ENCODE measurements around the gene NSFL1C.

The NSFL1C gene

GRCh38 chr20:1472556-1473245 is 6.1 kb upstream of the NSFL1C start:
- Histone ChIP-seq H3K36me3 (ENCODE audit: control insufficient read depth, insufficient read depth, low read length) (no peaks in the 10 kb centered on the region), H3K4me3 (ENCODE audit: insufficient read depth, low read depth, low read length, poor library complexity, severe bottlenecking) (no peak overlapping the region), H3K4me1 (ENCODE audit: control insufficient read depth, insufficient read depth, low read length, poor library complexity, severe bottlenecking) (no peaks in the 10 kb centered on the region), H3K27ac (ENCODE audit: insufficient read depth, low read length, poor library complexity, severe bottlenecking) (no peak overlapping the region), H3K27me3 (replicated peaks; ENCODE audit: control insufficient read depth, insufficient read depth, low read length, poor library complexity, severe bottlenecking) (no peaks in the 10 kb centered on the region), H3K9me3 (ENCODE audit: control insufficient read depth, low read length) (no peaks in the 10 kb centered on the region)
- DNase-seq, result no peak

GRCh38 chr20:1471242-1471641 is 4.6 kb upstream of the NSFL1C start:
- Histone ChIP-seq H3K4me3 (ENCODE audit: insufficient read depth, low read depth, low read length, poor library complexity, severe bottlenecking) (no peak overlapping the region), H3K27me3 (replicated peaks; ENCODE audit: control insufficient read depth, insufficient read depth, low read length, poor library complexity, severe bottlenecking) (no peaks in the 10 kb centered on the region), H3K36me3 (ENCODE audit: control insufficient read depth, insufficient read depth, low read length) (no peaks in the 10 kb centered on the region), H3K27ac (ENCODE audit: insufficient read depth, low read length, poor library complexity, severe bottlenecking) (no peak overlapping the region), H3K4me1 (ENCODE audit: control insufficient read depth, insufficient read depth, low read length, poor library complexity, severe bottlenecking) (peaks cover 4% of the 10 kb centered on the region), H3K9me3 (ENCODE audit: control insufficient read depth, low read length) (no peaks in the 10 kb centered on the region)
- DNase-seq, result no peak

GRCh38 chr20:1469925-1470571 is 3.4 kb upstream of the NSFL1C start:
- Histone ChIP-seq H3K4me3 (ENCODE audit: insufficient read depth, low read depth, low read length, poor library complexity, severe bottlenecking) (no peak overlapping the region), H3K36me3 (ENCODE audit: control insufficient read depth, insufficient read depth, low read length) (no peaks in the 10 kb centered on the region), H3K27ac (ENCODE audit: insufficient read depth, low read length, poor library complexity, severe bottlenecking) (no peak overlapping the region), H3K4me1 (ENCODE audit: control insufficient read depth, insufficient read depth, low read length, poor library complexity, severe bottlenecking) (peaks cover 15% of the 10 kb centered on the region), H3K9me3 (ENCODE audit: control insufficient read depth, low read length) (no peaks in the 10 kb centered on the region), H3K27me3 (replicated peaks; ENCODE audit: control insufficient read depth, insufficient read depth, low read length, poor library complexity, severe bottlenecking) (no peaks in the 10 kb centered on the region)
- no peak for DNase-seq

GRCh38 chr20:1469306-1469905 is 2.8 kb upstream of the NSFL1C start:
- H3K4me1 ChIP-seq (ENCODE audit: control insufficient read depth, insufficient read depth, low read length, poor library complexity, severe bottlenecking), result peaks cover 17% of the 10 kb centered on the region
- H3K27me3 ChIP-seq (replicated peaks; ENCODE audit: control insufficient read depth, insufficient read depth, low read length, poor library complexity, severe bottlenecking), result no peaks in the 10 kb centered on the region
- DNase-seq, result no peak
- H3K9me3 ChIP-seq (ENCODE audit: control insufficient read depth, low read length), result no peaks in the 10 kb centered on the region
- no peak overlapping the region for H3K27ac ChIP-seq (ENCODE audit: insufficient read depth, low read length, poor library complexity, severe bottlenecking)
- H3K4me3 ChIP-seq (ENCODE audit: insufficient read depth, low read depth, low read length, poor library complexity, severe bottlenecking), result no peak overlapping the region
- H3K36me3 ChIP-seq (ENCODE audit: control insufficient read depth, insufficient read depth, low read length), result no peaks in the 10 kb centered on the region

- no peak for DNase-seq
- Histone ChIP-seq H3K9me3 (ENCODE audit: control insufficient read depth, low read length) (no peaks in the 10 kb centered on the region), H3K27me3 (replicated peaks; ENCODE audit: control insufficient read depth, insufficient read depth, low read length, poor library complexity, severe bottlenecking) (no peaks in the 10 kb centered on the region), H3K36me3 (ENCODE audit: control insufficient read depth, insufficient read depth, low read length) (peaks cover 2% of the 10 kb centered on the region), H3K4me1 (ENCODE audit: control insufficient read depth, insufficient read depth, low read length, poor library complexity, severe bottlenecking) (peaks cover 22% of the 10 kb centered on the region), H3K4me3 (ENCODE audit: insufficient read depth, low read depth, low read length, poor library complexity, severe bottlenecking) (no peak overlapping the region), H3K27ac (ENCODE audit: insufficient read depth, low read length, poor library complexity, severe bottlenecking) (no peak overlapping the region)
These were observed 1.5 kb upstream of the NSFL1C start for GRCh38 chr20:1468117-1468624.

- DNase-seq, result no peak
- Histone ChIP-seq H3K4me3 (ENCODE audit: insufficient read depth, low read depth, low read length, poor library complexity, severe bottlenecking) (peak overlapping the region; percentile 18), H3K27ac (ENCODE audit: insufficient read depth, low read length, poor library complexity, severe bottlenecking) (peak overlapping the region; percentile 2), H3K27me3 (replicated peaks; ENCODE audit: control insufficient read depth, insufficient read depth, low read length, poor library complexity, severe bottlenecking) (no peaks in the 10 kb centered on the region), H3K36me3 (ENCODE audit: control insufficient read depth, insufficient read depth, low read length) (peaks cover 8% of the 10 kb centered on the region), H3K9me3 (ENCODE audit: control insufficient read depth, low read length) (no peaks in the 10 kb centered on the region), H3K4me1 (ENCODE audit: control insufficient read depth, insufficient read depth, low read length, poor library complexity, severe bottlenecking) (peaks cover 22% of the 10 kb centered on the region)
These were observed 887 bp upstream of the NSFL1C start for GRCh38 chr20:1467355-1468116.

GRCh38 chr20:1467082-1467354 is 369 bp upstream of the NSFL1C start:
- no peaks in the 10 kb centered on the region for H3K9me3 ChIP-seq (ENCODE audit: control insufficient read depth, low read length)
- H3K4me1 ChIP-seq (ENCODE audit: control insufficient read depth, insufficient read depth, low read length, poor library complexity, severe bottlenecking), result peaks cover 22% of the 10 kb centered on the region
- H3K36me3 ChIP-seq (ENCODE audit: control insufficient read depth, insufficient read depth, low read length), result peaks cover 10% of the 10 kb centered on the region
- no peak overlapping the region for H3K27ac ChIP-seq (ENCODE audit: insufficient read depth, low read length, poor library complexity, severe bottlenecking)
- H3K4me3 ChIP-seq (ENCODE audit: insufficient read depth, low read depth, low read length, poor library complexity, severe bottlenecking), result peak overlapping the region; percentile 18
- no peak for DNase-seq
- H3K27me3 ChIP-seq (replicated peaks; ENCODE audit: control insufficient read depth, insufficient read depth, low read length, poor library complexity, severe bottlenecking), result no peaks in the 10 kb centered on the region

- DNase-seq, result no peak
- Histone ChIP-seq H3K9me3 (ENCODE audit: control insufficient read depth, low read length) (no peaks in the 10 kb centered on the region), H3K4me1 (ENCODE audit: control insufficient read depth, insufficient read depth, low read length, poor library complexity, severe bottlenecking) (peaks cover 22% of the 10 kb centered on the region), H3K27ac (ENCODE audit: insufficient read depth, low read length, poor library complexity, severe bottlenecking) (peak overlapping the region; percentile 87), H3K4me3 (ENCODE audit: insufficient read depth, low read depth, low read length, poor library complexity, severe bottlenecking) (peak overlapping the region; percentile 95), H3K36me3 (ENCODE audit: control insufficient read depth, insufficient read depth, low read length) (peaks cover 19% of the 10 kb centered on the region), H3K27me3 (replicated peaks; ENCODE audit: control insufficient read depth, insufficient read depth, low read length, poor library complexity, severe bottlenecking) (no peaks in the 10 kb centered on the region)
These were observed 1.0 kb downstream of the NSFL1C start for GRCh38 chr20:1465470-1466210.

- Histone ChIP-seq H3K27ac (ENCODE audit: insufficient read depth, low read length, poor library complexity, severe bottlenecking) (no peak overlapping the region), H3K4me1 (ENCODE audit: control insufficient read depth, insufficient read depth, low read length, poor library complexity, severe bottlenecking) (peaks cover 22% of the 10 kb centered on the region), H3K36me3 (ENCODE audit: control insufficient read depth, insufficient read depth, low read length) (peaks cover 34% of the 10 kb centered on the region), H3K9me3 (ENCODE audit: control insufficient read depth, low read length) (no peaks in the 10 kb centered on the region), H3K27me3 (replicated peaks; ENCODE audit: control insufficient read depth, insufficient read depth, low read length, poor library complexity, severe bottlenecking) (no peaks in the 10 kb centered on the region), H3K4me3 (ENCODE audit: insufficient read depth, low read depth, low read length, poor library complexity, severe bottlenecking) (no peak overlapping the region)
- no peak for DNase-seq
These were observed 2.6 kb downstream of the NSFL1C start for GRCh38 chr20:1463971-1464570.

Data from effector memory CD4-positive, alpha-beta T cell (primary cell).